HEK293T (cell line): Measurements from ENCODE around the gene NOCT.
"Not testable (repeated sequence)": the region's sequence is repeated elsewhere in the genome, so short reads cannot be mapped to it uniquely, and the experiment has no call there.

ENCODE experiments used
- CTCF ChIA-PET: fragments of 350-600 bp; formaldehyde crosslinking; extraction: SDS; loops from one replicate; lab custom pipeline; 2021; ENCODE audit warnings: antibody characterized with exemption, inconsistent platforms; lab: Yijun Ruan, JAX
- POLR2A ChIA-PET: fragments of 350-600 bp; formaldehyde crosslinking; extraction: SDS; loops from one replicate; lab custom pipeline; 2020; ENCODE audit warnings: antibody characterized with exemption, inconsistent platforms; lab: Yijun Ruan, JAX
- DNase-seq: peaks from one replicate; pipeline ENCODE4 v3.0.0; 2012; ENCODE audit warnings: mixed read lengths; ENCODE audit errors: extremely low spot score
- ARNT ChIP-seq: fragments of 450-650 bp; IDR thresholded peaks from 2 replicates; pipeline ENCODE4 v1.6.1; 2017; ENCODE audit warnings: mild to moderate bottlenecking
- BHLHE40 ChIP-seq: fragments of 450-650 bp; IDR thresholded peaks from 2 replicates; pipeline ENCODE4 v1.6.1; 2016; ENCODE audit warnings: mild to moderate bottlenecking, moderate library complexity, borderline replicate concordance
- CTBP1 ChIP-seq: fragments of 450-650 bp; IDR thresholded peaks from 2 replicates; pipeline ENCODE4 v1.6.1; 2016; ENCODE audit warnings: borderline replicate concordance
- ELF4 ChIP-seq: fragments of 450-650 bp; IDR thresholded peaks from 2 replicates; pipeline ENCODE4 v1.6.1; 2017; ENCODE audit warnings: antibody characterized with exemption
- FOXA1 ChIP-seq: fragments of 450-650 bp; IDR thresholded peaks from 2 replicates; pipeline ENCODE4 v1.6.1; 2016; ENCODE audit warnings: mild to moderate bottlenecking
- FOXK2 ChIP-seq: fragments of 450-650 bp; IDR thresholded peaks from 2 replicates; pipeline ENCODE4 v1.6.1; 2016; ENCODE audit warnings: mild to moderate bottlenecking
- FOXM1 ChIP-seq: fragments of 450-650 bp; IDR thresholded peaks from 2 replicates; pipeline ENCODE4 v1.6.1; 2017; ENCODE audit warnings: mild to moderate bottlenecking, borderline replicate concordance
- HDGF ChIP-seq: fragments of 450-650 bp; IDR thresholded peaks from 2 replicates; pipeline ENCODE4 v1.6.1; 2017; ENCODE audit warnings: antibody characterized with exemption, borderline replicate concordance
- L3MBTL2 ChIP-seq: fragments of 450-650 bp; conservative IDR thresholded peaks from 2 replicates; pipeline ENCODE4 v1.6.1; 2016; ENCODE audit warnings: mild to moderate bottlenecking
- LEF1 ChIP-seq: fragments of 450-650 bp; IDR thresholded peaks from 2 replicates; pipeline ENCODE4 v1.6.1; 2017; ENCODE audit warnings: mild to moderate bottlenecking, borderline replicate concordance
- NFRKB ChIP-seq: fragments of 450-650 bp; IDR thresholded peaks from 2 replicates; pipeline ENCODE4 v1.6.1; 2016; ENCODE audit warnings: mild to moderate bottlenecking, moderate library complexity
- PKNOX1 ChIP-seq: fragments of 450-650 bp; IDR thresholded peaks from 2 replicates; pipeline ENCODE4 v1.6.1; 2016
- SP1 ChIP-seq: fragments of 450-650 bp; IDR thresholded peaks from 2 replicates; pipeline ENCODE4 v1.6.1; 2017
- SUZ12 ChIP-seq: fragments of 450-650 bp; IDR thresholded peaks from 2 replicates; pipeline ENCODE4 v1.6.1; 2016; ENCODE audit warnings: mild to moderate bottlenecking
- TARDBP ChIP-seq: fragments of 450-650 bp; IDR thresholded peaks from 2 replicates; pipeline ENCODE4 v1.6.1; 2016
- ZNF384 ChIP-seq: fragments of 450-650 bp; IDR thresholded peaks from 2 replicates; pipeline ENCODE4 v1.6.1; 2016

NOCT gene

GRCh38 chr4:139017861-139018260 is 2.3 kb downstream of the NOCT start:
- CTCF ChIA-PET = interaction anchor here (0.6 to 6.4 kb wide), 2 partner anchors 13 to 58 kb away, joined by 7 to 47 read pairs; no protein-coding TSS in a partner anchor
- DNase-seq = no peak
- POLR2A ChIA-PET = interaction anchor here (1.0 to 1.1 kb wide), 2 partner anchors 159 to 283 kb away, joined by 3 to 4 read pairs; partner anchors contain the start of genes ELF2 and NAA15
- no peak for TF ChIP-seq LEF1
- TF ChIP-seq ZNF384 = no peak
- no peak for TF ChIP-seq ELF4
- TF ChIP-seq L3MBTL2 = no peak
- TF ChIP-seq FOXM1 = no peak
- no peak for TF ChIP-seq PKNOX1
- TF ChIP-seq FOXK2 = no peak
- TF ChIP-seq BHLHE40 = no peak
- TF ChIP-seq TARDBP = no peak
- TF ChIP-seq CTBP1 = no peak
- no peak for TF ChIP-seq NFRKB
- no peak for TF ChIP-seq SUZ12
- TF ChIP-seq FOXA1 = no peak
- TF ChIP-seq ARNT = no peak
- no peak for TF ChIP-seq HDGF
- no peak for TF ChIP-seq SP1

GRCh38 chr4:139018501-139018900 is 2.9 kb downstream of the NOCT start:
- no peak for DNase-seq
- ChIA-PET CTCF (interaction anchor here (6.4 kb wide), 1 partner anchor 12 kb away, joined by 47 read pairs; no protein-coding TSS in a partner anchor), POLR2A (interaction anchor here (0.8 to 1.1 kb wide), 3 partner anchors 10 to 283 kb away, joined by 3 to 4 read pairs (median 3); partner anchors contain the start of genes ELF2 and NAA15)
- no peak for TF ChIP-seq HDGF
- no peak for TF ChIP-seq ELF4
- TF ChIP-seq NFRKB = no peak
- TF ChIP-seq BHLHE40 = no peak
- no peak for TF ChIP-seq ARNT
- no peak for TF ChIP-seq FOXM1
- no peak for TF ChIP-seq FOXA1
- TF ChIP-seq TARDBP = no peak
- no peak for TF ChIP-seq LEF1
- no peak for TF ChIP-seq CTBP1
- TF ChIP-seq SUZ12 = no peak
- no peak for TF ChIP-seq FOXK2
- TF ChIP-seq ZNF384 = no peak
- TF ChIP-seq SP1 = no peak
- no peak for TF ChIP-seq PKNOX1
- no peak for TF ChIP-seq L3MBTL2

GRCh38 chr4:139018971-139019758 is 3.6 kb downstream of the NOCT start:
- ChIA-PET CTCF (interaction anchor here (6.4 kb wide), 1 partner anchor 11 kb away, joined by 47 read pairs; no protein-coding TSS in a partner anchor), POLR2A (interaction anchor here (0.8 to 1.1 kb wide), 3 partner anchors 10 to 282 kb away, joined by 3 to 4 read pairs (median 3); partner anchors contain the start of genes ELF2 and NAA15)
- DNase-seq = no peak
- no peak for TF ChIP-seq FOXM1
- TF ChIP-seq ELF4 = no peak
- TF ChIP-seq L3MBTL2 = no peak
- TF ChIP-seq HDGF = no peak
- no peak for TF ChIP-seq ZNF384
- no peak for TF ChIP-seq FOXK2
- no peak for TF ChIP-seq NFRKB
- no peak for TF ChIP-seq ARNT
- no peak for TF ChIP-seq LEF1
- no peak for TF ChIP-seq TARDBP
- TF ChIP-seq FOXA1 = no peak
- TF ChIP-seq CTBP1 = no peak

- CTCF ChIA-PET = interaction anchor here (1.0 to 6.4 kb wide), 2 partner anchors 10 to 14 kb away, joined by 3 to 47 read pairs; no protein-coding TSS in a partner anchor
- no peak for DNase-seq
- POLR2A ChIA-PET = interaction anchor here (0.6 to 0.9 kb wide), 2 partner anchors 10 to 280 kb away, joined by 3 to 4 read pairs; no protein-coding TSS in a partner anchor
- no peak for TF ChIP-seq HDGF
Observed at GRCh38 chr4:139020384-139020783, 4.8 kb downstream of the NOCT start.

GRCh38 chr4:139021071-139021470 is 5.5 kb downstream of the NOCT start:
- ChIA-PET CTCF (interaction anchor here (0.6 to 6.4 kb wide), 3 partner anchors 10 to 1830 kb away, joined by 3 to 47 read pairs (median 3); no protein-coding TSS in a partner anchor), POLR2A (interaction anchor here (0.9 kb wide), 1 partner anchor 280 kb away, joined by 3 read pairs; no protein-coding TSS in a partner anchor)
- not testable (repeated sequence) for DNase-seq

- no peak for DNase-seq
- POLR2A ChIA-PET = no interaction called here
- CTCF ChIA-PET = interaction anchor here (0.6 to 6.4 kb wide), 3 partner anchors 8 to 393 kb away, joined by 3 to 47 read pairs (median 4); no protein-coding TSS in a partner anchor
- TF ChIP-seq LEF1 (no peak), FOXK2 (no peak), SP1 (no peak), ARNT (no peak), CTBP1 (no peak), HDGF (no peak), ZNF384 (no peak), NFRKB (no peak), PKNOX1 (no peak), FOXM1 (no peak), L3MBTL2 (no peak), BHLHE40 (no peak), FOXA1 (no peak), ELF4 (no peak), SUZ12 (no peak), TARDBP (no peak)
Observed at GRCh38 chr4:139022835-139023234, 7.3 kb downstream of the NOCT start.
